Upper lobe of right lung (tissue), 1 donor: ENCODE results near the gene HNRNPDL. TPM values are rescaled to one million over a fixed set of nuclear protein-coding genes. Genes with fewer than 3 reads are reported as not detected.

Source experiments
- ATAC-seq: fragments of 200-7000 bp; cut with Tn5 transposase; one replicate; pipeline ENCODE4 v1.9.1; 2020; ENCODE audit warnings: mild to moderate bottlenecking, moderate library complexity
- DNase-seq: peaks from one replicate; pipeline ENCODE4 v3.0.0-alpha.2; 2020
- H3K27ac ChIP-seq: fragments of 200-600 bp; one replicate; pipeline ENCODE4 v1.8.0; 2022
- H3K27me3 ChIP-seq: fragments of 200-600 bp; one replicate; pipeline ENCODE4 v1.8.0; 2022; ENCODE audit warnings: mild to moderate bottlenecking
- H3K36me3 ChIP-seq: fragments of 200-600 bp; one replicate; pipeline ENCODE4 v1.8.0; 2022
- H3K4me1 ChIP-seq: fragments of 200-600 bp; one replicate; pipeline ENCODE4 v1.8.0; 2022
- H3K4me3 ChIP-seq: fragments of 200-600 bp; one replicate; pipeline ENCODE4 v1.8.0; 2022; ENCODE audit warnings: mild to moderate bottlenecking
- H3K9me3 ChIP-seq: fragments of 200-600 bp; one replicate; pipeline ENCODE4 v1.8.0; 2022
- intact Hi-C: fragments of 100-400 bp; cut with DNase I; formaldehyde crosslinking; loops from one replicate; pipeline ENCODE4 v1.11.0; 2022
- total RNA-seq: library from RNA; stranded (reverse); fragmentation: NEBNext Ultra II Directional; extraction: Animal tissue kit (Norgen Biotek cat#: 25700); gene quantifications from one replicate; pipeline ENCODE4 v1.2.1, GENCODE V29; 2021
- TF ChIP-seq, protein P1 (sequence below): fragments of 200-600 bp; IDR thresholded peaks from one replicate; pipeline ENCODE4 v1.8.0; 2022; ENCODE audit warnings: antibody characterized with exemption
- donor health status: DM: no; HTN: yes; CAD: no; lungs with severe emphysema.

HNRNPDL gene
- total RNA-seq, 1 donor from 2014 or later, result 167 TPM

DNA sequence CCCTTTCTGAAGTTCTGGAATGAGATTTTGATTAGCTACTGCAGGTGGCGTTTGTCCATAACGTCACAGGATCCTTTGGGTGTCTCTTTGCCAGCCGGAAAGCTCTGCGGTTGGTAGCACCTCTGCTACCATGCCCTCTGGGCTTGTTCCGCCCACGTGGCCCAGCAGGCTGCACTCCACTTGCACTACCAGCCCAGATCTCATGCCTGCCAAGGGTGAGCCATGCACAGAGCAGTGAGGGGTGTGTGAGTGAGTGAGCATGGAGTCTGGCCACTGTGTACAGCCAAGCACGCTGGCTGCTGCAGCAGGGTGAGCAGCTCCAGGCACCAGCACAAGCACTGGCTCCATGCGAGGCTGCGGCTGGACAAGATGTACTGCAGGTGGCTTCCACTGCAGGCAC, 49.9 kb downstream of the HNRNPDL start:
- no peak overlapping the region for H3K27ac ChIP-seq
- no peaks in the 10 kb centered on the region for H3K27me3 ChIP-seq
- no peaks in the 10 kb centered on the region for H3K36me3 ChIP-seq
- no peaks in the 10 kb centered on the region for H3K9me3 ChIP-seq
- H3K4me1 ChIP-seq, result peaks cover 12% of the 10 kb centered on the region
- peak; percentile 35 for ATAC-seq
- no peak overlapping the region for H3K4me3 ChIP-seq
- DNase-seq, result no peak
- TF ChIP-seq, protein P1, sequence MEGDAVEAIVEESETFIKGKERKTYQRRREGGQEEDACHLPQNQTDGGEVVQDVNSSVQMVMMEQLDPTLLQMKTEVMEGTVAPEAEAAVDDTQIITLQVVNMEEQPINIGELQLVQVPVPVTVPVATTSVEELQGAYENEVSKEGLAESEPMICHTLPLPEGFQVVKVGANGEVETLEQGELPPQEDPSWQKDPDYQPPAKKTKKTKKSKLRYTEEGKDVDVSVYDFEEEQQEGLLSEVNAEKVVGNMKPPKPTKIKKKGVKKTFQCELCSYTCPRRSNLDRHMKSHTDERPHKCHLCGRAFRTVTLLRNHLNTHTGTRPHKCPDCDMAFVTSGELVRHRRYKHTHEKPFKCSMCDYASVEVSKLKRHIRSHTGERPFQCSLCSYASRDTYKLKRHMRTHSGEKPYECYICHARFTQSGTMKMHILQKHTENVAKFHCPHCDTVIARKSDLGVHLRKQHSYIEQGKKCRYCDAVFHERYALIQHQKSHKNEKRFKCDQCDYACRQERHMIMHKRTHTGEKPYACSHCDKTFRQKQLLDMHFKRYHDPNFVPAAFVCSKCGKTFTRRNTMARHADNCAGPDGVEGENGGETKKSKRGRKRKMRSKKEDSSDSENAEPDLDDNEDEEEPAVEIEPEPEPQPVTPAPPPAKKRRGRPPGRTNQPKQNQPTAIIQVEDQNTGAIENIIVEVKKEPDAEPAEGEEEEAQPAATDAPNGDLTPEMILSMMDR, result no peak
- intact Hi-C loops, result no loop called here

DNA sequence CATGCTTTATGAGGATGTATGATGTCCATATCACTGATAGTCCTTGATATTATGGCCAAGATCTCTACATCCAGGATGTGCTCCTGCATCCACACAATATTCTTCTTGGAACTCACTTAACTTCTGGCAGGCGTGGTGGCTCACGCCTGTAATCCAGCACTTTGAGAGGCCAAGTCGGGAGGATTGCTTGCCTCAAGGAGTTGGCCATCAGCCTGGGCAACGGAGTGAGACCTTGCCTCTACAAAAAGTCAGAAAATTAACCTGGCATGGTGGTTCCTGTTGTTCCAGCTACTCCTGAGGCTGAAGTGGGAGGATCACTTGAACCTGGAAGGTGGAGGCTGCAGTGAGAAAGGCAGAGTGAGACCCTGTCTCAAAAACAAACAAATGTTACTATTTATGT, 54.2 kb downstream of the HNRNPDL start:
- Histone ChIP-seq H3K9me3 (no peaks in the 10 kb centered on the region), H3K36me3 (no peaks in the 10 kb centered on the region), H3K4me1 (peaks cover 18% of the 10 kb centered on the region), H3K27ac (no peak overlapping the region), H3K27me3 (no peaks in the 10 kb centered on the region), H3K4me3 (no peak overlapping the region)
- intact Hi-C loops, result no loop called here
- no peak for DNase-seq
- no peak for ATAC-seq
- TF ChIP-seq, protein P1, result no peak

DNA sequence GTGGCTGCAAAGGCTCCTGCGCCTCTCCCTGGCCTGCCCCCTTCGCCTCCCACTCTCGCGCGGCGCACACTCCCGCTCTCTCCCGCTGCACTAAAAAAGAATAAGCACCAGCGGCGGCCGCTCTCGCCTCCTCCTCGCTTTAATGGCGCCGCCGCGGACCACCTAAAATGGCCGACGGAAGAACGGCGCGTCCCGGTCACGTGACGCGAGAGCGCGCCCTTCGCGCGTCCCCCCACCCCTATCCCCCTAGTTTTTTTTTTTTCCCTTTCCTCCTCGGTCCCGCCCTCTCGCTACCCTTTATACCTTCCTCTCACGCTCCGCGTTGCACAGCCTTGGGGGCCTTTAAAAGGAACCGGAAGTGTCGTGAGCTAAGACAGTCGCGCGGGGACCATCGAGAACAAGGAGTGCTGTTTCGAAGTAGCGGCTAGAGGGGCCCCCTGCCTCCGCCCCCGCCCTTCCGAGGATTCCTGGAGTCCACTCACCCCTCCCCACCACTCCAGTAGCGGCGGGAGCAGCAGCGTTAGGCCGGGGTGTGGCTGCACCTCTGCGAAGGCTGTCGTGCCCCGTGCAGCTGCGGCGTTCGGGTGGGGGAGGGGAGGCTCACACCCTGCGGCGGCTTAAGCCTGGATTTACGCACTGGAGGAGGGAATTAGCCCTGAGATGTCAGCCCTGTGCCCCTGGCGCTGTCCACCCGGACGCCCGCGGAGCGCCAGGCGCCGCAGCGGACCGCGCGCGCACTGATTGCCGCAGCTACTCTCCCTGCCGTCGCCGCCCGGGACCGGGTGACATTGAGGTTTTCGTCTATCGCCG, 56.2 kb downstream of the HNRNPDL start, which contains the start of gene HNRNPD:
HNRNPD (minus strand) TSS at position 176 of the 810 bp plus-strand sequence. CDS start 313 bp downstream, outside the sequence.
- DNase-seq, result peak; percentile 99
- Histone ChIP-seq H3K4me1 (peaks cover 39% of the 10 kb centered on the region), H3K27me3 (no peaks in the 10 kb centered on the region), H3K9me3 (no peaks in the 10 kb centered on the region), H3K4me3 (peak within 1 kb of the TSS; percentile 92), H3K36me3 (peaks cover 8% of the 10 kb centered on the region), H3K27ac (peak within 1 kb of the TSS; percentile 99)
- TF ChIP-seq, protein P1, result no peak
- ATAC-seq, result peak; percentile 95
- intact Hi-C loops, result no loop called here

DNA sequence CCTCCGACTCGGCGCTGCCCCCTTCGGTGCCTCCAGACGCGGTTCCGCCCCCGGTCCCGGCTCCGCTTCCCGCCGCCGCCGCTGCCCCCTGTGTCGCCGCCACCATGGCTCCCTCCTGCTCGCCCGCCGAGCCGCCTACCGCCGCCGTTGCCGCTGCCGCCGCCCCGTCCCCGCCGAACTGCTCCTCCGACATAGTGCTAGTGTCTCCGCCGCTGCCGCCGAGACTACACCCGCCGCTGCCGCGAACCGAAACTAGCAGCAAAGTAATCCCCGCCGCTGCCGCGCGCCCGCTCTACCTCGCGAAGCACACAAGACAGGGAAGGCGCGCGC, 56.8 kb downstream of the HNRNPDL start:
- ATAC-seq (peak; percentile 8), DNase-seq (no peak)
- TF ChIP-seq, protein P1, result no peak
- Histone ChIP-seq H3K36me3 (peaks cover 8% of the 10 kb centered on the region), H3K27me3 (no peaks in the 10 kb centered on the region), H3K4me1 (peaks cover 45% of the 10 kb centered on the region), H3K9me3 (no peaks in the 10 kb centered on the region), H3K27ac (peak overlapping the region; percentile 99), H3K4me3 (peak overlapping the region; percentile 92)
- intact Hi-C loops, result no loop called here

Other genes starting within 250 kb of the HNRNPDL start
- gene HNRNPD, start 56.5 kb downstream of the HNRNPDL start, total RNA-seq, result 131 TPM
- gene ENOPH1, start 128 bp upstream of the HNRNPDL start, total RNA-seq, result 29.7 TPM
- 5.9 TPM for gene TMEM150C, start 131.5 kb upstream of the HNRNPDL start, total RNA-seq